Naive B cell (primary cell): Measurements from ENCODE around the gene OR11G2. TPM values are rescaled to one million over a fixed set of nuclear protein-coding genes. Genes with fewer than 3 reads are reported as not detected.

ENCODE experiments used
- polyA plus RNA-seq, 6 donors: library from polyadenylated mRNA; unstranded; fragments of 300-500 nt; fragmentation: Illumina TruSeq; gene quantifications; one replicate each; pipeline ENCODE4 v1.2.3, GENCODE V29; 2021; ENCODE audit warnings: low read depth in 6 of 6

OR11G2 gene
- polyA plus RNA-seq, 6 donors from 2014 or later: not detected

Other genes starting within 250 kb of the OR11G2 start
- not detected for gene OR4K15, start 215.3 kb upstream of the OR11G2 start, polyA plus RNA-seq
- not detected for gene OR4Q2, start 188.7 kb upstream of the OR11G2 start, polyA plus RNA-seq
- not detected for gene OR4K14, start 171.6 kb upstream of the OR11G2 start, polyA plus RNA-seq
- gene OR4K13, start 154.9 kb upstream of the OR11G2 start, polyA plus RNA-seq: not detected
- not detected for gene OR4L1, start 130.9 kb upstream of the OR11G2 start, polyA plus RNA-seq
- gene OR4K17, start 80.2 kb upstream of the OR11G2 start, polyA plus RNA-seq: not detected
- not detected for gene OR4N5, start 52.1 kb upstream of the OR11G2 start, polyA plus RNA-seq
- gene OR11H6, start 32.8 kb downstream of the OR11G2 start, polyA plus RNA-seq: not detected
- gene OR11H7, start 38.1 kb downstream of the OR11G2 start, polyA plus RNA-seq: not detected
- not detected for gene OR11H4, start 48.4 kb downstream of the OR11G2 start, polyA plus RNA-seq
- gene TTC5, start 115.1 kb downstream of the OR11G2 start, polyA plus RNA-seq: 10 to 100 TPM; 21.8 to 28.5 (median 26.6) TPM
- gene CCNB1IP1, start 142.4 kb downstream of the OR11G2 start, polyA plus RNA-seq: 10 to 100 TPM; 24.9 to 44.6 (median 32.7) TPM
- gene PARP2, start 152.7 kb downstream of the OR11G2 start, polyA plus RNA-seq: 10 to 100 TPM in 3 of 6 donors, 1 to 10 TPM in 3; 6.2 to 17.0 (median 10.6) TPM
- gene TEP1, start 222.6 kb downstream of the OR11G2 start, polyA plus RNA-seq: 10 to 100 TPM in 1 of 6 donors, 1 to 10 TPM in 4, under 1 TPM in 1; 0.15 to 17.2 (median 7.7) TPM
- gene KLHL33, start 245.3 kb downstream of the OR11G2 start, polyA plus RNA-seq: under 1 TPM in 5 of 6 donors, not detected in 1; 0.13 to 0.51 (median 0.40) TPM